A549 (cell line): Measurements from ENCODE around the gene AGRP. TPM values are rescaled to one million over a fixed set of nuclear protein-coding genes. Genes with fewer than 3 reads are reported as not detected.
"Not testable (repeated sequence)": the region's sequence is repeated elsewhere in the genome, so short reads cannot be mapped to it uniquely, and the experiment has no call there.

Experiments
- ATAC-seq, 2 experiments: fragments of 200-7000 bp in 1 of 2; fragments of >200 bp in 1 of 2; cut with Nextera tagmentation in 1 of 2; cut with Tn5 transposase in 1 of 2; 3 replicates each; pipeline versions ENCODE4 v1.8.0 to v1.9.1; 2018 to 2020; ENCODE audit warnings: mild to moderate bottlenecking in 1 of 2, moderate library complexity in 1 of 2
- CTCF ChIA-PET: fragments of 300-600 bp; sonication (Branson Sonifier 250); formaldehyde crosslinking; extraction: SDS; loops from one replicate; lab custom pipeline; 2021; ENCODE audit warnings: antibody characterized with exemption, inconsistent platforms; lab: Yijun Ruan, JAX
- POLR2A ChIA-PET: fragments of 350-600 bp; formaldehyde crosslinking; extraction: SDS; loops from one replicate; lab custom pipeline; 2021; ENCODE audit warnings: antibody characterized with exemption, inconsistent platforms; lab: Yijun Ruan, JAX
- DNase-seq, 2 experiments: peaks; one replicate each; pipeline versions ENCODE4 v3.0.0 to v3.0.0-alpha.2; 2011 to 2016; ENCODE audit warnings: low read depth in 1 of 2, low spot score in 1 of 2
- FAIRE-seq: peaks from 2 replicates; lab custom pipeline; 2011; peaks lifted over from hg19 to GRCh38; lab: Jason Lieb, UNC
- H3K27ac ChIP-seq, 2 experiments: fragments of >200 bp; sonication (Bioruptor Twin); formaldehyde crosslinking; 3 replicates each; pipeline ENCODE4 v1.5.1; 2016 to 2017
- H3K4me1 ChIP-seq: fragments of >200 bp; sonication (Bioruptor Twin); formaldehyde crosslinking; 3 replicates; pipeline ENCODE4 v1.6.1; 2016
- H3K4me2 ChIP-seq: fragments of >200 bp; sonication (Bioruptor Twin); formaldehyde crosslinking; 3 replicates; pipeline ENCODE4 v1.6.1; 2016
- H3K4me3 ChIP-seq: fragments of >200 bp; sonication (Bioruptor Twin); formaldehyde crosslinking; 3 replicates; pipeline ENCODE4 v1.5.1; 2016
- H3K9me3 ChIP-seq: fragments of >200 bp; sonication (Bioruptor Twin); formaldehyde crosslinking; 3 replicates; pipeline ENCODE4 v1.6.1; 2016
- BHLHE40 ChIP-seq: IDR thresholded peaks from 2 replicates; pipeline ENCODE4 v1.6.1; 2012; ENCODE audit warnings: low read depth, low read length, inconsistent platforms
- CEBPB ChIP-seq, 2 experiments: fragments of >200 bp in 1 of 2; sonication (Bioruptor Twin) in 1 of 2; formaldehyde crosslinking in 1 of 2; IDR thresholded peaks; 2 replicates each; pipeline ENCODE4 v1.6.1; 2012 to 2016
- CHD4 ChIP-seq: fragments of 200-600 bp; sonication (generic); IDR thresholded peaks from 2 replicates; pipeline ENCODE4 v1.6.1; 2016; ENCODE audit warnings: antibody characterized with exemption, mild to moderate bottlenecking, borderline replicate concordance
- EHF ChIP-seq: fragments of 250-450 bp; sonication (Bioruptor Pico); IDR thresholded peaks from 2 replicates; pipeline ENCODE4 v1.5.0; 2020; ENCODE audit warnings: mild to moderate bottlenecking
- EP300 ChIP-seq, 2 experiments: fragments of >200 bp; sonication (Bioruptor Twin); formaldehyde crosslinking; IDR thresholded peaks; 2 replicates in 1 of 2; 3 replicates in 1 of 2; pipeline ENCODE4 v1.6.1; 2016 to 2017
- HDAC2 ChIP-seq: fragments of 200-600 bp; sonication (generic); IDR thresholded peaks from 2 replicates; pipeline ENCODE4 v1.6.1; 2016
- HES2 ChIP-seq: fragments of >200 bp; sonication (Bioruptor Twin); formaldehyde crosslinking; IDR thresholded peaks from 2 replicates; pipeline ENCODE4 v1.6.1; 2016
- HEYL ChIP-seq: fragments of 250-450 bp; sonication (Bioruptor Pico); IDR thresholded peaks from 2 replicates; pipeline ENCODE4 v1.8.0; 2021; ENCODE audit warnings: mild to moderate bottlenecking, moderate library complexity
- HMGXB4 ChIP-seq: fragments of 250-450 bp; sonication (Bioruptor Pico); IDR thresholded peaks from 2 replicates; pipeline ENCODE4 v1.5.0; 2021; ENCODE audit warnings: mild to moderate bottlenecking, moderate library complexity, borderline replicate concordance
- NPAS2 ChIP-seq: fragments of 250-450 bp; sonication (Bioruptor Pico); IDR thresholded peaks from 2 replicates; pipeline ENCODE4 v1.8.0; 2022; ENCODE audit warnings: mild to moderate bottlenecking, moderate library complexity, borderline replicate concordance
- NR3C1 ChIP-seq: fragments of >200 bp; sonication (Bioruptor Twin); formaldehyde crosslinking; IDR thresholded peaks from 3 replicates; pipeline ENCODE4 v1.6.1; 2017
- PHF8 ChIP-seq: fragments of 200-600 bp; sonication (generic); IDR thresholded peaks from 2 replicates; pipeline ENCODE4 v1.6.1; 2016; ENCODE audit warnings: low read depth, mild to moderate bottlenecking, antibody characterized with exemption, moderate library complexity, borderline replicate concordance
- REST ChIP-seq: fragments of 200-600 bp; sonication (generic); IDR thresholded peaks from 2 replicates; pipeline ENCODE4 v1.6.1; 2016; ENCODE audit warnings: antibody characterized with exemption, mild to moderate bottlenecking, moderate library complexity
- TFCP2L1 ChIP-seq: fragments of 250-450 bp; sonication (Bioruptor Pico); IDR thresholded peaks from 2 replicates; pipeline ENCODE4 v1.5.0; 2021; ENCODE audit warnings: mild to moderate bottlenecking
- ZNF302 ChIP-seq: fragments of 250-450 bp; sonication (Bioruptor Pico); IDR thresholded peaks from 2 replicates; pipeline ENCODE4 v1.9.0; 2021; ENCODE audit warnings: inconsistent platforms, mild to moderate bottlenecking, moderate library complexity
- ZSCAN20 ChIP-seq: fragments of 250-450 bp; sonication (Bioruptor Pico); IDR thresholded peaks from 2 replicates; pipeline ENCODE4 v1.8.0; 2022; ENCODE audit warnings: mild to moderate bottlenecking, moderate library complexity
- WGBS: methylation state at CpG from one replicate; pipeline ENCODE4 v1.1.6; 2017; ENCODE audit errors: missing lambda C conversion rate; 5-methylcytosine and 5-hydroxymethylcytosine counted together
- polyA plus RNA-seq, 4 experiments: library from polyadenylated mRNA; depleted of rRNA in 3 of 4; stranded (reverse); fragments of >200 nt; fragmentation: RNase III in 1 of 4; extraction: RNeasy Plus Mini Kit Qiagen cat#74134 plus additional on column Dnase treatment in 1 of 4; gene quantifications; 2 replicates in 3 of 4; 3 replicates in 1 of 4; pipeline ENCODE4 v1.2.3, GENCODE V29; 2011 to 2017

AGRP gene
- polyA plus RNA-seq, 2 of the 4 experiments (the other 2 are of a cell fraction) = not detected

GRCh38 chr16:67490335-67491096, 7.2 kb upstream of the AGRP start:
- ATAC-seq = no peak
- Histone ChIP-seq H3K9me3 (no peaks in the 10 kb centered on the region), H3K4me1 (no peaks in the 10 kb centered on the region), H3K4me3 (no peak overlapping the region), H3K4me2 (no peak overlapping the region), H3K27ac (no peak overlapping the region)
- CTCF ChIA-PET = interaction anchor here (0.6 to 14.6 kb wide), 12 partner anchors 7 to 474 kb away, joined by 3 to 278 read pairs (median 4); partner anchors contain the start of genes AGRP and ATP6V0D1
- POLR2A ChIA-PET = no interaction called here
- TF ChIP-seq NR3C1 = no peak
- TF ChIP-seq HES2 = no peak
- TF ChIP-seq NPAS2 (CRISPR knock-in tag) = no peak
- no peak for TF ChIP-seq ZNF302 (CRISPR knock-in tag)
- no peak for TF ChIP-seq EHF (CRISPR knock-in tag)
- TF ChIP-seq TFCP2L1 (CRISPR knock-in tag) = no peak
- TF ChIP-seq BHLHE40 = no peak
- TF ChIP-seq REST = no peak
- no peak for TF ChIP-seq HEYL
- no peak for TF ChIP-seq EP300 (IDR thresholded peaks at IDR 0.05)
- TF ChIP-seq ZSCAN20 (CRISPR knock-in tag) = no peak
- TF ChIP-seq CEBPB (IDR thresholded peaks at IDR 0.05) = no peak
- TF ChIP-seq PHF8 = no peak
- 84% methylated on average over 8 of the region's 8 CpGs for WGBS
- no peak for DNase-seq
- no peak for FAIRE-seq

GRCh38 chr16:67489401-67490083, 6.2 kb upstream of the AGRP start:
- 67% methylated on average over 4 of the region's 4 CpGs for WGBS
- TF ChIP-seq CHD4 (no peak), HDAC2 (no peak), HMGXB4 (no peak)
- Histone ChIP-seq H3K4me3 (no peak overlapping the region), H3K27ac (no peak overlapping the region), H3K4me1 (no peaks in the 10 kb centered on the region), H3K4me2 (no peak overlapping the region), H3K9me3 (no peaks in the 10 kb centered on the region)
- DNase-seq (no peak), ATAC-seq (peak in 1 of 2 experiments; percentile 27; a peak in 2 of 6 replicates), FAIRE-seq (no peak)
- CTCF ChIA-PET = interaction anchor here (0.6 to 14.6 kb wide), 10 partner anchors 6 to 162 kb away, joined by 3 to 278 read pairs (median 5); partner anchors contain the start of genes AGRP, ATP6V0D1 and ZDHHC1
- POLR2A ChIA-PET = interaction anchor here (0.8 kb wide), 1 partner anchor 9 kb away, joined by 4 read pairs; the partner anchor contains the start of gene ATP6V0D1

- H3K4me1 ChIP-seq, H3K4me2 ChIP-seq, ATAC-seq, DNase-seq, H3K27ac ChIP-seq, FAIRE-seq, H3K9me3 ChIP-seq, POLR2A ChIA-PET, H3K4me3 ChIP-seq: not testable (repeated sequence)
- CTCF ChIA-PET = interaction anchor here (1.0 to 14.6 kb wide), 6 partner anchors 9 to 157 kb away, joined by 3 to 137 read pairs (median 10); partner anchors contain the start of genes CARMIL2 and CTCF
- WGBS = 91% methylated on average over 4 of the region's 4 CpGs
Measured at GRCh38 chr16:67487561-67487960, 4.2 kb upstream of the AGRP start.
